ENCODE data around the gene CPN2. TPM values are rescaled to one million over a fixed set of nuclear protein-coding genes. Genes with fewer than 3 reads are reported as not detected.

CPN2 gene
- total RNA-seq, 1 donor from 2014 or later, result not detected

- no peak overlapping the region for H3K9ac ChIP-seq (ENCODE audit: low read depth in 1 of 3, low read length in 3 of 3)
- H3K4me1 ChIP-seq (ENCODE audit: control insufficient read depth in 3 of 3, insufficient read depth in 3 of 3, low read length in 3 of 3), result peaks cover 12 to 14% (median 12%) of the 10 kb centered on the region in 3 donors
- H3K36me3 ChIP-seq (ENCODE audit: control insufficient read depth in 3 of 3, insufficient read depth in 3 of 3, low read length in 3 of 3), result no peaks in the 10 kb centered on the region
- H3K4me3 ChIP-seq (ENCODE audit: low read length in 3 of 3), result no peak overlapping the region
- no peaks in the 10 kb centered on the region for H3K9me3 ChIP-seq (ENCODE audit: control insufficient read depth in 3 of 3, low read length in 3 of 3)
- H3K27ac ChIP-seq (ENCODE audit: low read depth, low read length), result no peak overlapping the region
- H3K27me3 ChIP-seq (ENCODE audit: control insufficient read depth in 3 of 3, insufficient read depth in 3 of 3, low read length in 3 of 3), result peaks cover 14 to 28% (median 21%) of the 10 kb centered on the region in 3 donors
These were observed 13.2 kb upstream of the CPN2 start for GRCh38 chr3:194364314-194364651.

DNA sequence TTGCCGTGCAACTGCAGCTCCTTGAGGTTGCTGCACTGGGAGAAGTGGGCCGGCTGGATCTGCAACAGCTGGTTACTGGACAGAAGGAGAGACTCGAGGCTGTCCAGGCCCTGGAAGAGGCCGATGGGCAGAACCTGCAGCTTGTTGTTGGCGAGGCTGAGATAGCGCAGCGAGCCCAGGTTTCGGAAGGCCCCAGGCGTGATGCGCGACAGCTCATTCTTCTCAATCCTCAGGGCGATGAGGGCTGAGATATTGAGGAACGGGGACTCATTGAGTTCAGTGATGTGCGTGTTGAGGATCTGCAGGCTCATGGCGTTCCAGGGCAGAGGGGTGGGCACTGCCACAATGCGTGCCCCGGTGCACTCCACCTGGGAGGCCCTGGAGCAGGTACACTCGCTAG, 9.4 kb upstream of the CPN2 start:
- Histone ChIP-seq H3K4me1 (ENCODE audit: control insufficient read depth in 3 of 3, insufficient read depth in 3 of 3, low read length in 3 of 3) (peaks cover 12 to 14% (median 12%) of the 10 kb centered on the region in 3 donors), H3K9me3 (ENCODE audit: control insufficient read depth in 3 of 3, low read length in 3 of 3) (no peaks in the 10 kb centered on the region), H3K4me3 (ENCODE audit: low read length in 3 of 3) (no peak overlapping the region), H3K36me3 (ENCODE audit: control insufficient read depth in 3 of 3, insufficient read depth in 3 of 3, low read length in 3 of 3) (no peaks in the 10 kb centered on the region), H3K27ac (ENCODE audit: low read depth, low read length) (no peak overlapping the region), H3K27me3 (ENCODE audit: control insufficient read depth in 3 of 3, insufficient read depth in 3 of 3, low read length in 3 of 3) (peaks cover 3 to 36% (median 17%) of the 10 kb centered on the region in 3 donors), H3K9ac (ENCODE audit: low read depth in 1 of 3, low read length in 3 of 3) (no peak overlapping the region)

DNA sequence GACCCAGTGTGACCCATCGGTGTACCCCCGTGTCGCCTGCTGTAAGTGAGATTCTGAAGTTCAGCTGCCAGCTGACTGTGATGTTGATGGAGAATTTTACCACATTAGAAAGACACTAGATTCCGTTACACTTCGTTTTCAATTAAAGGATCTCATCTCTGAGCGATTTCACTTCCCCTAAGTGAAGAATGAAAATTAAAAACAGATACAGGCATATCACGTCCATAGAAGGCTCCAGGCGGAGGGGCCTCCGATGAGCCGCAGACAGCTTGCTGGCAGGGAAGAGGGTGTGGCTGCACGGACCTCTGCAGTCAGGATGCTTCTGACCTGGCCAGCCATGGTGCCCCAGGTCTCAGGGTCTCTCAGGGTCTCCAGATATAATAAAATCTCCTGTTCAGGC, 6.6 kb upstream of the CPN2 start:
- H3K9me3 ChIP-seq (ENCODE audit: control insufficient read depth in 3 of 3, low read length in 3 of 3), result no peaks in the 10 kb centered on the region
- no peak overlapping the region for H3K9ac ChIP-seq (ENCODE audit: low read depth in 1 of 3, low read length in 3 of 3)
- H3K36me3 ChIP-seq (ENCODE audit: control insufficient read depth in 3 of 3, insufficient read depth in 3 of 3, low read length in 3 of 3), result no peaks in the 10 kb centered on the region
- no peak overlapping the region for H3K27ac ChIP-seq (ENCODE audit: low read depth, low read length)
- no peak overlapping the region for H3K4me3 ChIP-seq (ENCODE audit: low read length in 3 of 3)
- H3K4me1 ChIP-seq (ENCODE audit: control insufficient read depth in 3 of 3, insufficient read depth in 3 of 3, low read length in 3 of 3), result no peaks in the 10 kb centered on the region
- H3K27me3 ChIP-seq (ENCODE audit: control insufficient read depth in 3 of 3, insufficient read depth in 3 of 3, low read length in 3 of 3), result peaks cover 3 to 36% (median 17%) of the 10 kb centered on the region in 3 donors

DNA sequence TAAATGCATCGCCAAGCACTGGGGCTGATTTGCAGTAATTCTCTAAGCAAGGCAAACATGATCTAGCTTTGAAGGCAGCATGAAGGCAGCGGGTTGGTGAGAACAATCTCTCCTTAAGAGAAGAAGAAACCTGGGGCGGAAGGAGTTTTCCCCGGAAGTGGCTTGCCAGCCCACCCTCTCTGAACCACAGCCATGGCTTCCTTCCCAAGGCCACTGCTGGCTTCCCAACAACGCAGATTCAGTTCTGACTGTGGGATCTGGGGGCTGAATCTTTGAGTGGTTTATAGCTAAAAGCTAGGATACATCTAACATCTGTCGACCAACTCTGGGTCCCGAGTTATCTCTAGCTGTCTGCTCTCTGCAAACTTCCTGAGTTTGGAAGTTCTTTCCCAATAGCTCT, 4.3 kb upstream of the CPN2 start:
- no peaks in the 10 kb centered on the region for H3K9me3 ChIP-seq (ENCODE audit: control insufficient read depth in 3 of 3, low read length in 3 of 3)
- H3K27me3 ChIP-seq (ENCODE audit: control insufficient read depth in 3 of 3, insufficient read depth in 3 of 3, low read length in 3 of 3), result peaks cover 3 to 30% (median 14%) of the 10 kb centered on the region in 3 donors
- no peaks in the 10 kb centered on the region for H3K36me3 ChIP-seq (ENCODE audit: control insufficient read depth in 3 of 3, insufficient read depth in 3 of 3, low read length in 3 of 3)
- H3K9ac ChIP-seq (ENCODE audit: low read depth in 1 of 3, low read length in 3 of 3), result no peak overlapping the region
- H3K27ac ChIP-seq (ENCODE audit: low read depth, low read length), result no peak overlapping the region
- no peaks in the 10 kb centered on the region for H3K4me1 ChIP-seq (ENCODE audit: control insufficient read depth in 3 of 3, insufficient read depth in 3 of 3, low read length in 3 of 3)
- no peak overlapping the region for H3K4me3 ChIP-seq (ENCODE audit: low read length in 3 of 3)

DNA sequence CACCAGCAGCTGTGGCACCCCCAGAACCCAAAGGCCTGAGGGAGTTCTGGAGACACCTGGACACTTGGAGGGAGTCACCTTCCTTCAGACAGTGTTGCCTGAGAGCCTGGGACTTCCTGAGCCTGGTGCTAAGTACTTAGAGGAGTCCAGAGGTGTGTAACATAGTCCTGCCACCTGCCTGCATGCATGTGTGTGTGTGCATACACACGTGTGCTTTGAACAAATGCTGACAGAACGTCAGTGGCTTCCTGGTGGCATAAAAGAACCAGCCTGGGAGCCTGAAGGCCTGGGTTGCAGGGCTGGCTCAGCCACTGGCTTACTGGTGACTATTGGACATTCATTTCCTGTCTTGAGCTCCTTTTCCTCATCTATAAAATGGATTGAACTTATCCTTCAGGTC, 3.2 kb upstream of the CPN2 start:
- H3K9ac ChIP-seq (ENCODE audit: low read depth in 1 of 3, low read length in 3 of 3), result no peak overlapping the region

DNA sequence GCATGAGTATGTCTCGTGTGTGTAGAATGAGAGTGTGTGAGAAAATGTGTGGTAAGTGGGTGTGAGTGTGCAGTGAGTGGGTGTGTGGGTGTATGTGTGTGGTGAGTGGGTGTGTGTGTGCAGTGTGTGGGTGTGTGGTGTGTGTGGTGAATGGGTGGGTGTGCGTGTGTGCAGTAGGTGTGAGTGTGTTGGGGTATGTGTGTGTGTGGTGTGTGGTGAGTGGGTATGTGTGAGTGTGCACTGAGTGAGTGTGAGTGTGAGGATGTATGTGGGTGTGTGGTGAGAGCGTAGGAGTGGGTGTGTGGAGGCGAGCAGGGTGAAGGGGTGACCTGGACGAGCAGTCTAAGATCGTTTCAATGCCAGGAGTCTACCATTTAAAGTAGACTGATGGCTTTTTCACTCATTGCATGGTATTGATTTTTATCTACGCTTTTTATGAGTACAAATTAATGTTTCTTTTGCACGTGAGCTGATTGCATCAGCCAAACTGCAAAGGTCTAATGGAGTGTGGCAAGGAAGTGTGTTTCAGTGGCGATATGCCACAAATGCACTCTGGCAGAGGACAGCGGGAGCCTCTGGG, 1.6 kb upstream of the CPN2 start:
- H3K36me3 ChIP-seq (ENCODE audit: control insufficient read depth in 3 of 3, insufficient read depth in 3 of 3, low read length in 3 of 3), result no peaks in the 10 kb centered on the region

More for the DNA sequence above, 3.2 kb upstream of the CPN2 start:
- no peaks in the 10 kb centered on the region for H3K4me1 ChIP-seq (ENCODE audit: control insufficient read depth in 3 of 3, insufficient read depth in 3 of 3, low read length in 3 of 3)
- H3K4me3 ChIP-seq (ENCODE audit: low read length in 3 of 3), result no peak overlapping the region
- H3K27me3 ChIP-seq (ENCODE audit: control insufficient read depth in 3 of 3, insufficient read depth in 3 of 3, low read length in 3 of 3), result peaks cover 3 to 23% (median 14%) of the 10 kb centered on the region in 3 donors
- no peaks in the 10 kb centered on the region for H3K36me3 ChIP-seq (ENCODE audit: control insufficient read depth in 3 of 3, insufficient read depth in 3 of 3, low read length in 3 of 3)
- no peaks in the 10 kb centered on the region for H3K9me3 ChIP-seq (ENCODE audit: control insufficient read depth in 3 of 3, low read length in 3 of 3)
- H3K27ac ChIP-seq (ENCODE audit: low read depth, low read length), result no peak overlapping the region

DNA sequence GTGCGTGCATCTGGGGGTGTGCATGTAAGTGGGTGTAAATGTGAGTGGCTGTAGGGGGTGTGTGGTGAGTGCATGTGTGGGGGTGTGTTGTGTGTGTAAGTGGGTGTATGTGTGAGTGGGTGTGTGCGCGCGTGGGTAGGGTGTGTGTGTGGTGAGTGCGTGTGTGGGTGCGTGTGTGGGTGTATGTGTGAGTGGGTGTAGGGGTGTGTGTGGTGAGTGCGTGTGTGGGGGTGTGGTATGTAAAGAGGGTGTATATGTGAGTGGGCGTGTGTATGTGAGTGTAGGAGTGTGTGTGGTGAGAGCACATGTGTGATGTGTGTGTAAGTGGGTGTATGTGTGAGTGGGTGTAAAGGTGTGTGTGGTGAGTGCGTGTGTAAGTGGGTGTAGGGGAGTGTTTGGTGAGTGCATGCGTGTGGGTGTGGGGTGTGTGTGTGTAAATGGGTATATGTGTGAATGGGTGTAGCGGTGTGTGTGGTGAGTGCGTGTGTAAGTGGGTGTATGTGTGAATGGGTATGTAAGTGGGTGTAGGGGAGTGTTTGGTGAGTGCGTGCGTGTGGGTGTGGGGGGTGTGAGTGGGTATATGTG, 916 bp upstream of the CPN2 start:
- H3K4me1 ChIP-seq (ENCODE audit: control insufficient read depth in 3 of 3, insufficient read depth in 3 of 3, low read length in 3 of 3), result no peaks in the 10 kb centered on the region
- H3K9ac ChIP-seq (ENCODE audit: low read depth in 1 of 3, low read length in 3 of 3), result no peak overlapping the region
- no peaks in the 10 kb centered on the region for H3K9me3 ChIP-seq (ENCODE audit: control insufficient read depth in 3 of 3, low read length in 3 of 3)
- H3K36me3 ChIP-seq (ENCODE audit: control insufficient read depth in 3 of 3, insufficient read depth in 3 of 3, low read length in 3 of 3), result no peaks in the 10 kb centered on the region
- H3K27me3 ChIP-seq (ENCODE audit: control insufficient read depth in 3 of 3, insufficient read depth in 3 of 3, low read length in 3 of 3), result peaks cover 0 to 9% (median 8%) of the 10 kb centered on the region in 3 donors
- H3K27ac ChIP-seq (ENCODE audit: low read depth, low read length), result no peak overlapping the region
- no peak overlapping the region for H3K4me3 ChIP-seq (ENCODE audit: low read length in 3 of 3)

More for the DNA sequence above, 1.6 kb upstream of the CPN2 start:
- H3K27me3 ChIP-seq (ENCODE audit: control insufficient read depth in 3 of 3, insufficient read depth in 3 of 3, low read length in 3 of 3), result peaks cover 0 to 14% (median 12%) of the 10 kb centered on the region in 3 donors
- H3K9ac ChIP-seq (ENCODE audit: low read depth in 1 of 3, low read length in 3 of 3), result no peak overlapping the region
- no peak overlapping the region for H3K4me3 ChIP-seq (ENCODE audit: low read length in 3 of 3)
- H3K9me3 ChIP-seq (ENCODE audit: control insufficient read depth in 3 of 3, low read length in 3 of 3), result no peaks in the 10 kb centered on the region
- no peaks in the 10 kb centered on the region for H3K4me1 ChIP-seq (ENCODE audit: control insufficient read depth in 3 of 3, insufficient read depth in 3 of 3, low read length in 3 of 3)
- no peak overlapping the region for H3K27ac ChIP-seq (ENCODE audit: low read depth, low read length)

DNA sequence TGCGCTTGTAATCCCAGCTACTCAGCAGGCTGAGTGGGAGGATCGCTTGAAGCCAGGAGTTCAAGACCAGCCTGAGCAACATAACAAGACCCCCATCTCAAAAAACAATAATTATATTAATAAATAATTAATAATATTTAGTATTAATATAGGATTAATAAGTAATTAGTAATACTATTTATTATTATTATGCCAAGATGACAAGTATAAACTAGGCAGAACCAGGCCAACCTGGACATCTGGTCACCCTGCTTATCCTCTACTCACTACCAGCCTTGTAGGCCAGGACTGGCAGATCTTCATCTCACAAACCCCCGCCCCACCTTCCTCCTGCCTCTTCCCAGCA, 429 bp downstream of the CPN2 start:
- no peaks in the 10 kb centered on the region for H3K36me3 ChIP-seq (ENCODE audit: control insufficient read depth in 3 of 3, insufficient read depth in 3 of 3, low read length in 3 of 3)
- no peak overlapping the region for H3K27ac ChIP-seq (ENCODE audit: low read depth, low read length)
- no peaks in the 10 kb centered on the region for H3K9me3 ChIP-seq (ENCODE audit: control insufficient read depth in 3 of 3, low read length in 3 of 3)
- H3K27me3 ChIP-seq (ENCODE audit: control insufficient read depth in 3 of 3, insufficient read depth in 3 of 3, low read length in 3 of 3), result peaks cover 0 to 5% (median 0%) of the 10 kb centered on the region in 3 donors
- no peak overlapping the region for H3K4me3 ChIP-seq (ENCODE audit: low read length in 3 of 3)
- no peak overlapping the region for H3K9ac ChIP-seq (ENCODE audit: low read depth in 1 of 3, low read length in 3 of 3)
- H3K4me1 ChIP-seq (ENCODE audit: control insufficient read depth in 3 of 3, insufficient read depth in 3 of 3, low read length in 3 of 3), result no peaks in the 10 kb centered on the region

DNA sequence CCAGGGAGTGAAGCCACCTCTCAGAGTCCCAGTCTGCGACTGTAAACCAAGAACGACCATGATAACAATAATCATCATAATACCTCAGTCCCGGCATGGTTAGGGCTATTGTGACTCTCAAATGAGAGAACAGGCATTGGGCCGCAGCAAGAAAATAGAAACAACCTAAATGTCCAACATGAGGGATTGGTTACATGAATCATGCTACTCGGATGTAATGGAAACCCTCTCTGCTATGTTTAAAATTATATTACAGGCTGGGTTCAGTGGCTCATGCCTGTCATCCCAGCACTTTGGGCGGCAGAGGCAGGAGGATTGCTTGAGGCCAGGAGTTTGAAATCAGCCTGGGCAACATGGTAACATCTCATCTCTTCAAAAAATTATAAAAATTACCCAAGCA, 2.8 kb downstream of the CPN2 start:
- H3K27me3 ChIP-seq (ENCODE audit: control insufficient read depth in 3 of 3, insufficient read depth in 3 of 3, low read length in 3 of 3), result peaks cover 0 to 5% (median 5%) of the 10 kb centered on the region in 3 donors
- no peaks in the 10 kb centered on the region for H3K9me3 ChIP-seq (ENCODE audit: control insufficient read depth in 3 of 3, low read length in 3 of 3)
- no peak overlapping the region for H3K9ac ChIP-seq (ENCODE audit: low read depth in 1 of 3, low read length in 3 of 3)
- no peaks in the 10 kb centered on the region for H3K36me3 ChIP-seq (ENCODE audit: control insufficient read depth in 3 of 3, insufficient read depth in 3 of 3, low read length in 3 of 3)
- no peak overlapping the region for H3K4me3 ChIP-seq (ENCODE audit: low read length in 3 of 3)
- no peaks in the 10 kb centered on the region for H3K4me1 ChIP-seq (ENCODE audit: control insufficient read depth in 3 of 3, insufficient read depth in 3 of 3, low read length in 3 of 3)
- no peak overlapping the region for H3K27ac ChIP-seq (ENCODE audit: low read depth, low read length)

DNA sequence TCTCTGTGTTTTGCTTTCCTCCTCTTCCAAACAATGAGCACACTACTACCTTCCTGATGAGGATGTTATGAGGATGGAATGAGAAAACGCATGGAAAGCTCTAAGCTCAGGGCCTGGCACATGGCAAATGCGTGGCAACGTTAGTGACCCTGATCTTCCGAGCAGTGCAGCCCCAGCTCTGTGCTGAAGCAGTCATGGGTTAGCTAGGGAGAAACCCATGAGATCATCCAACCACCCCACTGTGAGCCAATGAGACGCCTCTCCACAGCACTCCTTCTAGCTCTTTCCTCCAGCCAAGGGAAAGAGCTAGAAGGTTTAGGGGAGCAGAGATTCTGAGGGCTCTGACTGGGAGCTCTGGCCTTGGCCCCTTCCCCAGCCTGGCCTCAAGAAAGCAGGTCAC, 4.5 kb downstream of the CPN2 start:
- no peak overlapping the region for H3K27ac ChIP-seq (ENCODE audit: low read depth, low read length)
- no peaks in the 10 kb centered on the region for H3K9me3 ChIP-seq (ENCODE audit: control insufficient read depth in 3 of 3, low read length in 3 of 3)
- no peaks in the 10 kb centered on the region for H3K4me1 ChIP-seq (ENCODE audit: control insufficient read depth in 3 of 3, insufficient read depth in 3 of 3, low read length in 3 of 3)
- H3K9ac ChIP-seq (ENCODE audit: low read depth in 1 of 3, low read length in 3 of 3), result no peak overlapping the region
- H3K36me3 ChIP-seq (ENCODE audit: control insufficient read depth in 3 of 3, insufficient read depth in 3 of 3, low read length in 3 of 3), result no peaks in the 10 kb centered on the region
- H3K4me3 ChIP-seq (ENCODE audit: low read length in 3 of 3), result no peak overlapping the region
- H3K27me3 ChIP-seq (ENCODE audit: control insufficient read depth in 3 of 3, insufficient read depth in 3 of 3, low read length in 3 of 3), result peaks cover 3 to 19% (median 12%) of the 10 kb centered on the region in 3 donors
